IPS DF 4.7 (cell line): ENCODE measurements around the gene GRIA1.
"Not testable (repeated sequence)": the region's sequence is repeated elsewhere in the genome, so short reads cannot be mapped to it uniquely, and the experiment has no call there.

Experiments
- DNase-seq: peaks from one replicate; pipeline ENCODE4 v3.0.0-alpha.2; 2013; ENCODE audit warnings: low spot score; ENCODE audit errors: extremely low read depth

The GRIA1 gene

DNA sequence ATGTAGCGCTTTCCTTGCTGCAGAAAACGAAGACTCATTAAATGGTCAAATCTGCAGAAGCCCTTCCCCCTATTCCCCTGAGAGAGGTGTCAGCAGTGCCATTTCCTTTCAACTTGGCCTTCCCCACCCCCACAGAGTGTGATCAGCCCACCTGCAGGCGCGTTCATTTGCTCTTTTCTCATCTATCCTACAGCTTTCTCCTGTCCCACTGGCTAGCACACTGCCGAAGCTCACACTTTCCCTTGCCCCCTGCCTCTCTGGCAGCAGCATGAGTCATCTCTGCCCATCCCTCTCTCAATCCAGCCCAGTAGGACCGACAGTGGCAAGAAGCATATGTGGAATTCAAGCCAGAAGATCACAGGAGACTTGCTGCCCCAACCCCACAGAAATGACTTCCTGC lies 334.4 kb downstream of the GRIA1 start:
- peak; percentile 49 for DNase-seq

DNA sequence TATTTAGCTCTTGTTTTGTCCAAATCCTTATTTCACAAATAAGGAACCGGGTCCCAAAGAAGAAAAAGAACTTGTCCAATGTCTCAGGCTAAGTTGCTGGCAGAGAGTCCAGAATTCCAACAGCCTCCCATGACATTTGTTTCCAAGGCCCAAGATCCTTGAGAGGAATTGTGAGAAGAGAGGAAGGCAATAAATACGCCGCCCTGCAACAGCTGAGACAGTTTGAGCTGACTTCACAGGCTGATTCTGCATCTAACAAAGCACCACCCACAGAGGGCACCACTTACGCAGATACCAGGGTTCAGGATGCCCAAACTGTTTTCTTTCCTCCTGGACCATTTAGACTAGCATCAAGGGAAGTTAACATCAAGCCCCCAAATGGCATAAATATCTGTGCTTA lies 336.9 kb downstream of the GRIA1 start:
- DNase-seq, result peak; percentile 11

DNA sequence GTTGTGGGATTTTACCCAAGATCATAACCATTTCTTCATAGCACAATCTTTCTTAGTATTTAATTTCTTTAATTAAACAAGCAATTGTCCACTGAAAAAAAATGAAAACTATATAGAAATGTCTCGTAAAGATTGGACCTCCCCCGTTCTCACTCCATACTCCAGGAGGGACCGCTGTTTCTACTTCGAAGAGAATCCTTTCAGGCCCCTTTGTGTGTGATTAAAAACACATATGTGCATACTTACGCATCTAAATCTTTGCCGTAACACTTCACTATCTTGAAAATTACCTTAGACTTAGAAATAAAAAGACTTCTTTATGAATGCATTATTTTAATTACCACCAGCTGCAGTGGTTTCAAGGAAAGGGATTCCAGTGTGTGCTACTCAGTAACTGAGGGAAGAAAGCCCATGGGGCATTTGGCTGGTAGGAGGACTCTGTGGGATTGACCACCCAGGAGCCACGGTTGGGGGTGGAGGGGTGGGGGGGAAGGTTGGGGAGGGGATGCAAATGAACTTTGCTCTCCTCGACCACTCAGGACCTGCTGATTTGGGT lies 339.1 kb downstream of the GRIA1 start:
- no peak for DNase-seq

DNA sequence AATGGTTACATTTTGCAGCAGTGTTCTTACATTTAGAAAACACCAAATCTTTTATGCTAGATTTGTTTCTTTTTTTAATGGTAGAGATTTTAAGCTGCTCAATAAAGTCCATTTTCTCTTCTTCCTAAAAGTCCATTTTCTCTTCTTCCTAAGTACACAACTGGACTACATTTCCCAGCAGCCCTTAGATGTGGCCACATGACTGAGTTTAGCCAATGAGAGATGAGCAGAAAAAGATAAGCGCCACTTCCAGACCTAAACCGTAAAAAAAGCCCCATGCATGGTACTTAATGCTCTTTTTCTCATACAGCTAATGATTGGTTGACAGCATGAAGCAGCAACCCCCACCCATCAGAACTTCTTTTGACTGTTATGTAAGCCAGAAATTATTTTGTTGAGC lies 341.5 kb downstream of the GRIA1 start:
- DNase-seq, result peak; percentile 2

DNA sequence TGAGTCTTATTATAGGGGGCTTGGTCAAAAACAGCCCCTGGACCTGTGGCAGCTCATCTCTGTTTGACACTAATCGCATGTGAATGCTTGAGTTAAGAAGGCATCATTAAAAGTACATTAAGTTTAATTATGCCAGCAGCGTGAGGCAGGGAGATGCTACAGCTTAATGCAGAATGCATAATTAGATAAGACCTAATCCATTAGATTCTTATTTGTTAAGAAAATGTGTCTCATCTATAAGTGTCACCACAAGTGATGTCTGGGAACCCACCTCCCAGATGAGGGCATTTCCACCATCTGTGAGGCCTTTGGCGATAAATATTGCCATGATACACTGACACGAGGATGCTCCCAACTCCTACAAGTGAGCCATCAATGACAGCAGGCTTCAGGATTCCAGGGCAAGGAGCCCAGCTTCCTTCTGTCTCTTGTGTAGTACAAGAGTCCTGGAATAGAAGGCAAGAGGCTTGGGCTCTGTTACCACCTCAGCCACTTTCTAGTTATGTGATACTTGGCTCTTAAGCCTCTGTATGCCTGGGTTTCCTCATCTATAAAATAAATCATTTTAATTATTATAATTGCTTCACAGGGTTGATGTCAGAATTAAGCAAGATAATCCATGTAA lies 345.5 kb downstream of the GRIA1 start:
- no peak for DNase-seq

DNA sequence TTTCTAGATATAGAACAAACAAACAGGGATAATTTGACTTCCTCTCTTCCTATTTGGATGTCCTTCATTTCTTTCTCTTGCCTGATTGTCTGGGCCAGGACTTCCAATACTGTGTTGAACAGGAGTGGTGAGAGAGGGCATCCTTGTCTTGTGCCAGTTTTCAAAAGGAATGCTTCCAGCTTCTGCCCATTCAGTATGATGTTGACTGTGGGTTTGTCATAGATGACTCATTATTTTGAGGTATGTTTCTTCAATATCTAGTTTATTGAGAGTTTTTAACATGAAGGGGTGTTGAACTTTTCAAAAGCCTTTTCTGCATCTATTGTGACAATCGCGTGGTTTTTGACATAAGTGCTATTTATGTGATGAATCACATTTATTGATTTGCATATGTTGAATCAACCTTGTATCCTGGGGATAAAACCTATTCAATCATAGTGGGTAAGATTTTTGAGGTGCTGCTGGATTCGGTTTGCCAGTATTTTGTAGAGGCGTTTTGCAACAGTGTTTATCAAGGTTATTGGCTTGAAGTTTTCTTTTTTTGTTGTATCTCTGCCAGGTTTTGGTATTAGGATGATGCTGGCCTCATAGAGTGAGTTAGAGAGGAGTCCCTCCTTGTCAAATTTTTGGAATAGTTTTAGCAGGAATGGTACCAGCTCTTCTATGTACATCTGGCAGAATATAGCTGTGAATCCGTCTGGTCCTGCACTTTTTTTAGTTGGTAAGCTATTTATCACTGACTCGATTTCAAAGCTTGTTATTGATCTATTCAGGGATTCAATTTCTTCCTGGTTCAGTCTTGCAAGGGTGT lies 359.0 kb downstream of the GRIA1 start:
- DNase-seq, result not testable (repeated sequence)

DNA sequence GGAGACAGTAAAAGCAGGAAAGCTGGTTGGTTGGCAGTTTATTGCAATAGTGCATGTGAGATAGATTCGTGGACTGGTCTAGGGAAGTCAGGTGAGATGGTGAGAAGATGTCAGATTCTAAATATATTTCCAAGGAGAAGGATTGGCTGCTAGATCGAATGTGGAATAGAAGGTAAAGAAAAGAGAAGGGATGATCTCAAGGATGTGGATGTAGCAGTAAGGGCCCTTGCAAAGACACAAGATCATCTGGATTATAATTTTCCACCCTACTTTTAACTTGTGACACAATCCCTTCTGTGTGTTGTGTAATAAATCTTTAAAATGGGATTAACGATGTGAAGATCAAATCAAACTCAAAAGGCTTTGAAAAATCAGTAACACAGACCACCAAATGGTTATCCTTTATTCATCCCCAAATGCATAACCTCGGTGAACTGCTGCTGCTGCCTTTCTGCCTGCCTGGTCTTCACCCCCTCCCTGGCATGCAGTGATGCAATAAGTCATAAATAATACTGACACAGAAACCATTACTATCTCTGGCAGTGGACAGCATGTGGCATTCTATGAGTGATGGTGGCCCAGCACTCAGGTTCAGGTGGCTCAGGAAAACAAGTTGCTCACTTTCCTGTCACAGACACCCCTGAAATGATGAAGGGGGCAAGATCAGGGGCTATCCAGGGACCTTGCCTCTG lies 369.9 kb downstream of the GRIA1 start:
- no peak for DNase-seq

DNA sequence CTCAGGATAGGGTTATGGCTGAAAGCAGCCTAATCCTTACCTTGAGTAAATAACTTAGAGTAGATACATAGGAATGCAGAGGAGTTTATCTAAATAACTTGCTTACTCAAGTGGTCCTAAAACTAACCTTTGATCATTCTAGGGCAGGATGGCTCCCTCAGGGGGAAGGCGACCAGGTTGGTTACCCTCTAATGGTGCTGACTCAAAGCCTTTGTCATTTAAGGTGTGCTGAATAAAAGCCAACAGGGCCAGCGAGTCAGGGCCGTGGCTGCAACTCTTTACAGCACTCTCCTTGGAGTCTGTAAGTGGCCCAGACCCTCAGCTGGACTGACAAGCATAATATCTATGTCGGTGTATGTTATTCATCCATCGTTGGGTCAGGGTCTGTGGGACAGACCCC lies 372.4 kb downstream of the GRIA1 start:
- not testable (repeated sequence) for DNase-seq
